Activated naive CD4-positive, alpha-beta T cell treated with anti-CD3 and anti-CD28 coated beads, Interleukin-2, amount 50 U/mL, for 24 hours (primary cell): Measurements from ENCODE around the gene GKN1.

ENCODE experiments used
- H3K27ac Mint-ChIP-seq: one replicate; pipeline ENCODE4 v1.8.0; 2021; ENCODE audit warnings: mild to moderate bottlenecking, mixed read lengths
- H3K27me3 Mint-ChIP-seq: one replicate; pipeline ENCODE4 v1.8.0; 2021; ENCODE audit warnings: mixed read lengths
- H3K36me3 Mint-ChIP-seq: one replicate; pipeline ENCODE4 v1.8.0; 2021; ENCODE audit warnings: mixed read lengths
- H3K4me1 Mint-ChIP-seq: one replicate; pipeline ENCODE4 v1.8.0; 2021; ENCODE audit warnings: mixed read lengths
- H3K4me3 Mint-ChIP-seq: one replicate; pipeline ENCODE4 v1.8.0; 2021; ENCODE audit warnings: mild to moderate bottlenecking, mixed read lengths
- H3K9me3 Mint-ChIP-seq: one replicate; pipeline ENCODE4 v1.8.0; 2021; ENCODE audit warnings: mixed read lengths

Gene GKN1

GRCh38 chr2:68975844-68976243, 1.4 kb downstream of the GKN1 start:
- H3K27me3 Mint-ChIP-seq = peaks cover 23% of the 10 kb centered on the region
- H3K27ac Mint-ChIP-seq = no peak overlapping the region
- H3K4me3 Mint-ChIP-seq = no peak overlapping the region
- peaks cover 1% of the 10 kb centered on the region for H3K36me3 Mint-ChIP-seq
- no peaks in the 10 kb centered on the region for H3K4me1 Mint-ChIP-seq
- H3K9me3 Mint-ChIP-seq = no peaks in the 10 kb centered on the region

- no peak overlapping the region for H3K27ac Mint-ChIP-seq
- peaks cover 31% of the 10 kb centered on the region for H3K27me3 Mint-ChIP-seq
- no peaks in the 10 kb centered on the region for H3K9me3 Mint-ChIP-seq
- no peaks in the 10 kb centered on the region for H3K4me1 Mint-ChIP-seq
- no peak overlapping the region for H3K4me3 Mint-ChIP-seq
- peaks cover 1% of the 10 kb centered on the region for H3K36me3 Mint-ChIP-seq
Measured at GRCh38 chr2:68977453-68977852, 3.0 kb downstream of the GKN1 start.

- H3K36me3 Mint-ChIP-seq = peaks cover 1% of the 10 kb centered on the region
- no peaks in the 10 kb centered on the region for H3K9me3 Mint-ChIP-seq
Measured at GRCh38 chr2:68978098-68978497, 3.7 kb downstream of the GKN1 start.

GRCh38 chr2:68980956-68981355, 6.5 kb downstream of the GKN1 start:
- no peak overlapping the region for H3K27ac Mint-ChIP-seq
- no peak overlapping the region for H3K4me3 Mint-ChIP-seq
- no peaks in the 10 kb centered on the region for H3K9me3 Mint-ChIP-seq
- no peaks in the 10 kb centered on the region for H3K4me1 Mint-ChIP-seq
- peaks cover 27% of the 10 kb centered on the region for H3K27me3 Mint-ChIP-seq
- peaks cover 1% of the 10 kb centered on the region for H3K36me3 Mint-ChIP-seq

More at GRCh38 chr2:68978098-68978497, 3.7 kb downstream of the GKN1 start:
- Mint-ChIP-seq H3K4me1 (no peaks in the 10 kb centered on the region), H3K27me3 (peaks cover 31% of the 10 kb centered on the region), H3K4me3 (no peak overlapping the region), H3K27ac (no peak overlapping the region)

GRCh38 chr2:68987021-68987503, 12.6 kb downstream of the GKN1 start:
- H3K27me3 Mint-ChIP-seq = peaks cover 7% of the 10 kb centered on the region
- no peaks in the 10 kb centered on the region for H3K36me3 Mint-ChIP-seq
- no peaks in the 10 kb centered on the region for H3K9me3 Mint-ChIP-seq
- no peak overlapping the region for H3K27ac Mint-ChIP-seq
- H3K4me1 Mint-ChIP-seq = no peaks in the 10 kb centered on the region
- no peak overlapping the region for H3K4me3 Mint-ChIP-seq

- Mint-ChIP-seq H3K27me3 (peaks cover 7% of the 10 kb centered on the region), H3K9me3 (no peaks in the 10 kb centered on the region), H3K27ac (no peak overlapping the region), H3K4me1 (no peaks in the 10 kb centered on the region), H3K36me3 (no peaks in the 10 kb centered on the region), H3K4me3 (no peak overlapping the region)
Measured at GRCh38 chr2:68989035-68989434, 14.6 kb downstream of the GKN1 start.

- Mint-ChIP-seq H3K27ac (no peak overlapping the region), H3K9me3 (no peaks in the 10 kb centered on the region), H3K36me3 (no peaks in the 10 kb centered on the region), H3K4me3 (no peak overlapping the region), H3K27me3 (peaks cover 11% of the 10 kb centered on the region), H3K4me1 (no peaks in the 10 kb centered on the region)
Measured at GRCh38 chr2:68992341-68992740, 17.9 kb downstream of the GKN1 start.

GRCh38 chr2:68992933-68993332, 18.5 kb downstream of the GKN1 start:
- Mint-ChIP-seq H3K36me3 (no peaks in the 10 kb centered on the region), H3K9me3 (no peaks in the 10 kb centered on the region), H3K27ac (no peak overlapping the region), H3K4me1 (no peaks in the 10 kb centered on the region), H3K4me3 (no peak overlapping the region), H3K27me3 (peaks cover 11% of the 10 kb centered on the region)

GRCh38 chr2:68993660-68994059, 19.2 kb downstream of the GKN1 start:
- no peak overlapping the region for H3K4me3 Mint-ChIP-seq
- H3K36me3 Mint-ChIP-seq = no peaks in the 10 kb centered on the region
- H3K4me1 Mint-ChIP-seq = no peaks in the 10 kb centered on the region
- H3K27ac Mint-ChIP-seq = no peak overlapping the region
- H3K27me3 Mint-ChIP-seq = peaks cover 14% of the 10 kb centered on the region
- H3K9me3 Mint-ChIP-seq = no peaks in the 10 kb centered on the region

- H3K36me3 Mint-ChIP-seq = no peaks in the 10 kb centered on the region
- H3K9me3 Mint-ChIP-seq = no peaks in the 10 kb centered on the region
- H3K27me3 Mint-ChIP-seq = peaks cover 14% of the 10 kb centered on the region
- no peak overlapping the region for H3K4me3 Mint-ChIP-seq
- no peak overlapping the region for H3K27ac Mint-ChIP-seq
- no peaks in the 10 kb centered on the region for H3K4me1 Mint-ChIP-seq
Measured at GRCh38 chr2:68994864-68995263, 20.4 kb downstream of the GKN1 start.

- Mint-ChIP-seq H3K4me1 (no peaks in the 10 kb centered on the region), H3K27ac (no peak overlapping the region), H3K27me3 (peaks cover 15% of the 10 kb centered on the region), H3K9me3 (no peaks in the 10 kb centered on the region), H3K4me3 (no peak overlapping the region), H3K36me3 (no peaks in the 10 kb centered on the region)
Measured at GRCh38 chr2:68995916-68996315, 21.5 kb downstream of the GKN1 start.

- Mint-ChIP-seq H3K4me1 (no peaks in the 10 kb centered on the region), H3K9me3 (peaks cover 9% of the 10 kb centered on the region), H3K27ac (no peak overlapping the region), H3K36me3 (peaks cover 6% of the 10 kb centered on the region), H3K4me3 (no peak overlapping the region), H3K27me3 (peaks cover 25% of the 10 kb centered on the region)
Measured at GRCh38 chr2:68997401-68997800, 23.0 kb downstream of the GKN1 start.

GRCh38 chr2:69001879-69002278, 27.4 kb downstream of the GKN1 start:
- Mint-ChIP-seq H3K36me3 (peaks cover 6% of the 10 kb centered on the region), H3K4me3 (no peak overlapping the region), H3K4me1 (no peaks in the 10 kb centered on the region), H3K9me3 (peaks cover 10% of the 10 kb centered on the region), H3K27ac (no peak overlapping the region), H3K27me3 (peaks cover 37% of the 10 kb centered on the region)

GRCh38 chr2:69003731-69004130, 29.3 kb downstream of the GKN1 start:
- Mint-ChIP-seq H3K4me3 (no peak overlapping the region), H3K27me3 (peaks cover 32% of the 10 kb centered on the region), H3K36me3 (peaks cover 6% of the 10 kb centered on the region), H3K9me3 (peaks cover 10% of the 10 kb centered on the region), H3K4me1 (no peaks in the 10 kb centered on the region), H3K27ac (no peak overlapping the region)

- no peak overlapping the region for H3K4me3 Mint-ChIP-seq
- no peaks in the 10 kb centered on the region for H3K4me1 Mint-ChIP-seq
- H3K27ac Mint-ChIP-seq = no peak overlapping the region
- peaks cover 3% of the 10 kb centered on the region for H3K9me3 Mint-ChIP-seq
- H3K36me3 Mint-ChIP-seq = peaks cover 2% of the 10 kb centered on the region
- H3K27me3 Mint-ChIP-seq = peaks cover 27% of the 10 kb centered on the region
Measured at GRCh38 chr2:69007169-69007568, 32.7 kb downstream of the GKN1 start.

GRCh38 chr2:69007603-69008002, 33.2 kb downstream of the GKN1 start:
- H3K27me3 Mint-ChIP-seq = peaks cover 27% of the 10 kb centered on the region
- peaks cover 3% of the 10 kb centered on the region for H3K4me1 Mint-ChIP-seq
- no peak overlapping the region for H3K27ac Mint-ChIP-seq
- H3K36me3 Mint-ChIP-seq = no peaks in the 10 kb centered on the region
- no peak overlapping the region for H3K4me3 Mint-ChIP-seq
- no peaks in the 10 kb centered on the region for H3K9me3 Mint-ChIP-seq

GRCh38 chr2:69010437-69011194, 36.2 kb downstream of the GKN1 start:
- Mint-ChIP-seq H3K27me3 (peaks cover 31% of the 10 kb centered on the region), H3K4me1 (peaks cover 17% of the 10 kb centered on the region), H3K4me3 (no peak overlapping the region)

More at GRCh38 chr2:69010437-69011194, 36.2 kb downstream of the GKN1 start:
- Mint-ChIP-seq H3K36me3 (no peaks in the 10 kb centered on the region), H3K9me3 (no peaks in the 10 kb centered on the region), H3K27ac (no peak overlapping the region)
